B cell (primary cell): ENCODE measurements around the gene ANKRD65. TPM values are rescaled to one million over a fixed set of nuclear protein-coding genes. Genes with fewer than 3 reads are reported as not detected.

Experiments
- ATAC-seq: fragments of 200-7000 bp; cut with Tn5 transposase; one replicate; pipeline ENCODE4 v1.10.0; 2021; ENCODE audit warnings: low read depth, mild to moderate bottlenecking, moderate number of reproducible peaks, moderate library complexity
- CTCF ChIA-PET: fragments of 350-600 bp; sonication (Branson Sonifier 250); formaldehyde crosslinking; loops from one replicate; lab custom pipeline; 2021; ENCODE audit warnings: antibody characterized with exemption, inconsistent platforms; lab: Charles Lee
- POLR2A ChIA-PET: fragments of 350-600 bp; sonication (Branson Sonifier 250); formaldehyde crosslinking; loops from one replicate; lab custom pipeline; 2021; ENCODE audit warnings: antibody characterized with exemption; lab: Charles Lee
- DNase-seq: peaks from one replicate; pipeline ENCODE4 v3.0.0; 2013
- H2AFZ ChIP-seq: 2 replicates; pipeline ENCODE4 v1.6.1; 2012; ENCODE audit warnings: mild to moderate bottlenecking, low read depth, low read length; ENCODE audit not compliant: insufficient read depth, poor library complexity, severe bottlenecking
- H3K27ac ChIP-seq, 2 donors: 1 replicate in 1 of 2; 2 replicates in 1 of 2; pipeline ENCODE4 v1.5.1; 2012 to 2013; ENCODE audit warnings: low read length in 2 of 2, mild to moderate bottlenecking in 2 of 2, moderate library complexity in 1 of 2
- H3K27me3 ChIP-seq, 4 experiments: fragments of 200-600 bp in 1 of 4; sonication (generic) in 1 of 4; replicated peaks in 1 of 4; 1 replicate in 2 of 4; 2 replicates in 2 of 4; pipeline versions ENCODE4 v1.6.1 to v1.7.0; 2013 to 2016; ENCODE audit warnings: low read length in 3 of 4, mild to moderate bottlenecking in 2 of 4, mixed read lengths in 1 of 4, moderate library complexity in 1 of 4; ENCODE audit not compliant: insufficient read depth in 4 of 4, control insufficient read depth in 3 of 4; ENCODE audit errors: control extremely low read depth in 1 of 4
- H3K36me3 ChIP-seq, 2 experiments: replicated peaks in 1 of 2; 1 replicate in 1 of 2; 2 replicates in 1 of 2; pipeline versions ENCODE4 v1.6.1 to v1.7.1; 2013; ENCODE audit warnings: low read length in 1 of 2; ENCODE audit not compliant: insufficient read depth in 2 of 2, control insufficient read depth in 1 of 2; ENCODE audit errors: control extremely low read depth in 1 of 2, extremely low read depth in 1 of 2
- H3K4me1 ChIP-seq, 2 donors: fragments of 200-600 bp in 1 of 2; sonication (generic) in 1 of 2; 1 replicate in 1 of 2; 2 replicates in 1 of 2; pipeline versions ENCODE4 v1.5.1 to v1.6.1; 2013 to 2017; ENCODE audit warnings: low read length in 2 of 2; ENCODE audit not compliant: control insufficient read depth in 2 of 2, insufficient read depth in 2 of 2
- H3K4me2 ChIP-seq: replicated peaks from 2 replicates; pipeline ENCODE3; 2012; ENCODE audit warnings: mild to moderate bottlenecking, low read depth, low read length; ENCODE audit not compliant: poor library complexity, severe bottlenecking
- H3K4me3 ChIP-seq, 5 experiments: fragments of 200-600 bp in 1 of 5; sonication (generic) in 1 of 5; 1 replicate in 3 of 5; 2 replicates in 2 of 5; pipeline versions ENCODE4 v1.5.1 to v1.7.0; 2011 to 2016; ENCODE audit warnings: low read length in 4 of 5, mild to moderate bottlenecking in 4 of 5, low read depth in 2 of 5, control low read depth in 1 of 5, moderate library complexity in 1 of 5; ENCODE audit not compliant: insufficient read depth in 1 of 5; ENCODE audit errors: control extremely low read depth in 1 of 5, extremely low read depth in 1 of 5
- H3K79me2 ChIP-seq: fragments of 200-600 bp; sonication (generic); one replicate; pipeline ENCODE4 v1.6.0; 2016; ENCODE audit warnings: low read length; ENCODE audit not compliant: control insufficient read depth, insufficient read depth
- H3K9ac ChIP-seq: fragments of 200-600 bp; sonication (generic); 2 replicates; pipeline ENCODE4 v1.6.1; 2017; ENCODE audit warnings: mild to moderate bottlenecking, low read length, moderate library complexity
- H3K9me3 ChIP-seq, 3 donors: one replicate each; pipeline versions ENCODE4 v1.6.1 to v1.7.1; 2013; ENCODE audit warnings: low read length in 2 of 3; ENCODE audit not compliant: control insufficient read depth in 2 of 3, insufficient read depth in 1 of 3; ENCODE audit errors: control extremely low read depth in 1 of 3
- H4K20me1 ChIP-seq: 2 replicates; pipeline ENCODE4 v1.6.0; 2012; ENCODE audit warnings: mild to moderate bottlenecking, low read length; ENCODE audit not compliant: insufficient read depth, control insufficient read depth, poor library complexity, severe bottlenecking
- H3K27ac Mint-ChIP-seq: one replicate; pipeline ENCODE4 v1.8.0; 2021; ENCODE audit warnings: mixed read lengths
- H3K27me3 Mint-ChIP-seq: one replicate; pipeline ENCODE4 v1.8.0; 2021; ENCODE audit warnings: mixed read lengths
- H3K4me1 Mint-ChIP-seq: one replicate; pipeline ENCODE4 v1.8.0; 2021; ENCODE audit warnings: mixed read lengths
- H3K4me3 Mint-ChIP-seq: one replicate; pipeline ENCODE4 v1.8.0; 2021; ENCODE audit warnings: mixed read lengths
- H3K9me3 Mint-ChIP-seq: one replicate; pipeline ENCODE4 v1.8.0; 2022; ENCODE audit warnings: mixed read lengths; ENCODE audit not compliant: insufficient read depth
- EZH2 ChIP-seq: IDR thresholded peaks from 2 replicates; pipeline ENCODE4 v1.6.1; 2012; ENCODE audit warnings: borderline replicate concordance, low read depth, mild to moderate bottlenecking, moderate library complexity, low read length; ENCODE audit not compliant: insufficient read depth, poor library complexity, severe bottlenecking
- WGBS: methylation state at CpG from one replicate; pipeline ENCODE4 v1.1.5; 2013; ENCODE audit warnings: missing lambda C conversion rate; ENCODE audit not compliant: insufficient coverage; 5-methylcytosine and 5-hydroxymethylcytosine counted together
- intact Hi-C: fragments of 100-400 bp; cut with micrococcal nuclease; formaldehyde crosslinking; loops from one replicate; pipeline ENCODE4 v1.10.0; 2022
- polyA plus RNA-seq: library from polyadenylated mRNA; depleted of rRNA; stranded (reverse); fragments of >200 nt; gene quantifications from 2 replicates; pipeline ENCODE4 v1.2.3, GENCODE V29; 2012
- total RNA-seq, 2 donors: library from RNA; stranded (reverse); fragments of 120-200 nt in 1 of 2; gene quantifications; 1 replicate in 1 of 2; 2 replicates in 1 of 2; pipeline versions ENCODE4 v1.2.3 to v1.2.4, GENCODE V29; 2013 to 2022
- TF ChIP-seq, protein P1 (sequence below): fragments of 200-600 bp; IDR thresholded peaks from one replicate; pipeline ENCODE4 v1.8.0; 2022; ENCODE audit warnings: antibody characterized with exemption, mild to moderate bottlenecking

Gene ANKRD65
- total and polyA plus RNA-seq, 2 donors (not counting 1 experiment from before 2014, with no cell fraction given): 0.12 TPM; not detected in 1

DNA sequence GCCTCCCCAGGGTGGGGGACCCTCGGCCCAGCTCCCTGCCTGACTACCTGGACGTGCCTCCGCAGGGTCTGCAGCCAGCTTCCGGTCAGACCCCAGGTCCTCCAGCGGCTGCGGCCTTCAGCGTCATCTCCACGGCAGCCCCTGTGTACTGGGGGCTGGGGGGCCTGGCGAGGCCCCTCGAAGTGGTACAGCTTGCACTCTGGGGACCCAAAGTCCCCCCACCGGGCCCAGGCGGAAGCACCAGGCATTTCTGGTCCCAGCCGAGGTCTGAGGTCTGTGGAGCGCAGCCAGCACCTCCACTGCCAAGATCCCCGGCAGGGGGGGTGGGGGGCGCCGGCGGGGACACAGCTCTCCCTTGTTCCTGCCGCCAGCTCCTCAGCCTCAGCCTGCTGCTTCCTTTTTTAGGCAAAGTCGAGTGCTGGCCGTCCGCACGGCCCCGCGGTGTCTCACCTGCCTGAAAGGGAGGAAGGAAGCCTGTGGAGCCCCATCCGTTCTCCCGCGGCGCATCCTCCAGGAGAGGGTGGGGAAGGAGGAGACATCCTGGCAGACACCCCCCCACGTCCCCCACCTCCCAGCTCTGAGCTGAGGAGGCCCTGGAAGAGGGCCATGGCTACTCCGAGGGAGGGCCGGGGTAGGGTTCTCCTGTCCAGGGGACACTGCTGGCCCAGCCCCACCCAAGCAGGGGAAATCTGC lies 13.2 kb upstream of the ANKRD65 start:
- Histone ChIP-seq H3K79me2 (no peaks in the 10 kb centered on the region), H3K4me1 (peaks cover 35% of the 10 kb centered on the region in 2 donors), H4K20me1 (no peaks in the 10 kb centered on the region), H3K4me3 (no peak overlapping the region), H3K36me3 (no peaks in the 10 kb centered on the region), H3K4me2 (peak overlapping the region; percentile 86), H3K27ac (no peak overlapping the region), H3K9me3 (peaks cover 0 to 31% (median 0%) of the 10 kb centered on the region in 3 donors), H3K9ac (no peak overlapping the region), H3K27me3 (peaks cover 0 to 74% (median 35%) of the 10 kb centered on the region in 4 experiments), H2AFZ (peak overlapping the region; percentile 14)
- ChIA-PET CTCF (no interaction called here), POLR2A (no interaction called here)
- Mint-ChIP-seq H3K4me3 (no peak overlapping the region), H3K4me1 (peaks cover 12% of the 10 kb centered on the region), H3K27ac (no peak overlapping the region), H3K9me3 (no peaks in the 10 kb centered on the region), H3K27me3 (peaks cover 29% of the 10 kb centered on the region)
- 6% methylated on average over 21 of the region's 32 CpGs for WGBS
- DNase-seq (peak; percentile 56), ATAC-seq (no peak)
- TF ChIP-seq EZH2: no peak
- TF ChIP-seq, protein P1, sequence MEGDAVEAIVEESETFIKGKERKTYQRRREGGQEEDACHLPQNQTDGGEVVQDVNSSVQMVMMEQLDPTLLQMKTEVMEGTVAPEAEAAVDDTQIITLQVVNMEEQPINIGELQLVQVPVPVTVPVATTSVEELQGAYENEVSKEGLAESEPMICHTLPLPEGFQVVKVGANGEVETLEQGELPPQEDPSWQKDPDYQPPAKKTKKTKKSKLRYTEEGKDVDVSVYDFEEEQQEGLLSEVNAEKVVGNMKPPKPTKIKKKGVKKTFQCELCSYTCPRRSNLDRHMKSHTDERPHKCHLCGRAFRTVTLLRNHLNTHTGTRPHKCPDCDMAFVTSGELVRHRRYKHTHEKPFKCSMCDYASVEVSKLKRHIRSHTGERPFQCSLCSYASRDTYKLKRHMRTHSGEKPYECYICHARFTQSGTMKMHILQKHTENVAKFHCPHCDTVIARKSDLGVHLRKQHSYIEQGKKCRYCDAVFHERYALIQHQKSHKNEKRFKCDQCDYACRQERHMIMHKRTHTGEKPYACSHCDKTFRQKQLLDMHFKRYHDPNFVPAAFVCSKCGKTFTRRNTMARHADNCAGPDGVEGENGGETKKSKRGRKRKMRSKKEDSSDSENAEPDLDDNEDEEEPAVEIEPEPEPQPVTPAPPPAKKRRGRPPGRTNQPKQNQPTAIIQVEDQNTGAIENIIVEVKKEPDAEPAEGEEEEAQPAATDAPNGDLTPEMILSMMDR: no peak
- intact Hi-C loops: no loop called here

DNA sequence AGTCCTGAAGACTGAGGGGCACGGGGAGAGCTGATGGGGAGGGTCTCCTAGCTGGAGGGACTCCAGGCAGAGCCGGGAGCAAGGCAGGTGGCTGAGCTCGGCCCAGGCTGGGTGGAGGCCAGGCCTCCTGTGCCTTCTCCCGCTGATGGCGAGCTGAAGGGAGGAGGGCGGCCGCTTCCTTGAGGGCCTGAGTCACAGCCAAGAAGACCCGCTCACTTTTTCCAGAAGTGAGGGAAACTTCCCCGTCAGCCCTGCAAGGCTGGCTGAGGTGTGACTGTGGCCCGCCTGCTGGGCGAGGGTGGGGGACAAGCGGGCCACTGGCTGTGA lies 12.7 kb upstream of the ANKRD65 start:
- Mint-ChIP-seq H3K27ac (no peak overlapping the region), H3K4me3 (no peak overlapping the region), H3K27me3 (peaks cover 28% of the 10 kb centered on the region), H3K9me3 (no peaks in the 10 kb centered on the region), H3K4me1 (peaks cover 12% of the 10 kb centered on the region)
- Histone ChIP-seq H3K9ac (no peak overlapping the region), H3K4me1 (peaks cover 35% of the 10 kb centered on the region in 2 donors), H3K27ac (no peak overlapping the region), H3K4me3 (no peak overlapping the region), H3K9me3 (peaks cover 0 to 31% (median 0%) of the 10 kb centered on the region in 3 donors), H3K36me3 (no peaks in the 10 kb centered on the region), H4K20me1 (no peaks in the 10 kb centered on the region), H3K27me3 (peaks cover 0 to 71% (median 36%) of the 10 kb centered on the region in 4 experiments), H3K4me2 (peak overlapping the region; percentile 86), H3K79me2 (no peaks in the 10 kb centered on the region), H2AFZ (peak overlapping the region; percentile 14)
- DNase-seq: peak; percentile 44
- CTCF ChIA-PET: no interaction called here
- WGBS: 5% methylated on average over 12 of the region's 12 CpGs
- no peak for TF ChIP-seq EZH2
- TF ChIP-seq, protein P1: no peak
- POLR2A ChIA-PET: no interaction called here
- ATAC-seq: no peak
- intact Hi-C loops: no loop called here
